Uterus (tissue), 4 donors: Measurements from ENCODE around the gene ELANE. TPM values are rescaled to one million over a fixed set of nuclear protein-coding genes. Genes with fewer than 3 reads are reported as not detected.

Experiments
- DNase-seq, 2 donors: peaks; one replicate each; pipeline ENCODE4 v3.0.0-alpha.2; 2019 to 2020
- H3K27ac ChIP-seq, 2 donors: fragments of 200-600 bp; sonication (generic); 1 replicate in 1 of 2; 2 replicates in 1 of 2; pipeline ENCODE4 v1.5.1; 2016 to 2018
- H3K27me3 ChIP-seq, 2 donors: fragments of 200-600 bp; sonication (generic); one replicate each; pipeline ENCODE4 v1.5.1; 2018 to 2019; ENCODE audit warnings: control low read depth in 1 of 2
- H3K36me3 ChIP-seq, 2 donors: fragments of 200-600 bp; sonication (generic); one replicate each; pipeline ENCODE4 v1.5.1; 2019; ENCODE audit warnings: control low read depth in 1 of 2
- H3K4me1 ChIP-seq, 2 donors: fragments of 200-600 bp; sonication (generic); one replicate each; pipeline ENCODE4 v1.5.1; 2018 to 2019; ENCODE audit warnings: control low read depth in 1 of 2
- H3K4me3 ChIP-seq, 2 donors: fragments of 200-600 bp; sonication (generic); 1 replicate in 1 of 2; 2 replicates in 1 of 2; pipeline ENCODE4 v1.5.1; 2018 to 2019; ENCODE audit warnings: mild to moderate bottlenecking in 1 of 2
- H3K9me3 ChIP-seq, 2 donors: fragments of 200-600 bp; sonication (generic); one replicate each; pipeline ENCODE4 v1.5.1; 2019; ENCODE audit warnings: control low read depth in 1 of 2
- CTCF ChIP-seq, 4 experiments: fragments of 200-600 bp in 2 of 4; fragments of 450-650 bp in 2 of 4; sonication (generic) in 2 of 4; IDR thresholded peaks; one replicate each; pipeline ENCODE4 v1.5.1; 2016 to 2019; ENCODE audit warnings: antibody characterized with exemption in 4 of 4, mild to moderate bottlenecking in 2 of 4, moderate library complexity in 1 of 4
- POLR2A ChIP-seq, 2 donors: fragments of 450-650 bp; IDR thresholded peaks; one replicate each; pipeline ENCODE4 v1.6.1; 2016; ENCODE audit warnings: antibody characterized with exemption in 2 of 2, mild to moderate bottlenecking in 1 of 2, moderate library complexity in 1 of 2
- intact Hi-C: fragments of 100-400 bp; cut with DNase I; formaldehyde crosslinking; loops from one replicate; pipeline ENCODE4 v1.15.1; 2023; ENCODE audit warnings: low total_unique reads
- total RNA-seq, 4 donors: library from RNA; depleted of rRNA in 3 of 4; stranded (reverse); fragments of >200 nt in 3 of 4; gene quantifications; one replicate each; pipeline versions ENCODE4 v1.1.0 to v1.2.4, GENCODE V29; 2014 to 2023
- donor health status: DM: yes; HTN: yes; CAD: no.

The ELANE gene
- total RNA-seq, 4 donors from 2014 or later: 3.4 TPM; not detected in 3

- peak; percentile 90 to 92 for DNase-seq
- H3K27ac ChIP-seq: peak within 1 kb of the TSS; percentile 90 to 93
- H3K4me1 ChIP-seq: no peaks in the 10 kb centered on the region
- no peaks in the 10 kb centered on the region for H3K9me3 ChIP-seq
- intact Hi-C loops: no loop called here
- TF ChIP-seq POLR2A (IDR thresholded peaks at IDR 0.05): peak; percentile 72 to 77
- no peak for TF ChIP-seq CTCF (IDR thresholded peaks at IDR 0.05)
- H3K36me3 ChIP-seq: no peaks in the 10 kb centered on the region
- peak within 1 kb of the TSS; percentile 70 to 89 for H3K4me3 ChIP-seq
- no peaks in the 10 kb centered on the region for H3K27me3 ChIP-seq
Measured at GRCh38 chr19:892894-893689, 41.0 kb downstream of the ELANE start, which contains the start of the genes MED16 and RNU6-9. TSS of gene MED16 (minus strand) at chr19:893187. CDS start at chr19:891131, 2,056 bp downstream. TSS of gene RNU6-9 (plus strand) at chr19:893484.

- Histone ChIP-seq H3K4me1 (no peaks in the 10 kb centered on the region), H3K27me3 (no peaks in the 10 kb centered on the region), H3K27ac (no peak overlapping the region), H3K36me3 (no peaks in the 10 kb centered on the region), H3K9me3 (no peaks in the 10 kb centered on the region), H3K4me3 (no peak overlapping the region)
- no peak for DNase-seq
- intact Hi-C loops: no loop called here
- TF ChIP-seq POLR2A (IDR thresholded peaks at IDR 0.05) (no peak), CTCF (IDR thresholded peaks at IDR 0.05) (no peak)
Measured at GRCh38 chr19:896434-896833, 44.3 kb downstream of the ELANE start.

GRCh38 chr19:896999-897398, 44.9 kb downstream of the ELANE start:
- Histone ChIP-seq H3K4me1 (no peaks in the 10 kb centered on the region), H3K27ac (no peak overlapping the region), H3K9me3 (no peaks in the 10 kb centered on the region), H3K27me3 (no peaks in the 10 kb centered on the region), H3K4me3 (no peak overlapping the region), H3K36me3 (no peaks in the 10 kb centered on the region)
- no peak for DNase-seq
- TF ChIP-seq POLR2A (IDR thresholded peaks at IDR 0.05) (no peak), CTCF (IDR thresholded peaks at IDR 0.05) (no peak)
- intact Hi-C loops: no loop called here

GRCh38 chr19:897442-898039, 45.4 kb downstream of the ELANE start:
- TF ChIP-seq POLR2A (IDR thresholded peaks at IDR 0.05) (no peak), CTCF (IDR thresholded peaks at IDR 0.05) (no peak)
- Histone ChIP-seq H3K4me1 (no peaks in the 10 kb centered on the region), H3K4me3 (no peak overlapping the region), H3K27me3 (no peaks in the 10 kb centered on the region), H3K27ac (no peak overlapping the region), H3K9me3 (no peaks in the 10 kb centered on the region), H3K36me3 (no peaks in the 10 kb centered on the region)
- intact Hi-C loops: no loop called here
- DNase-seq: no peak

GRCh38 chr19:898663-899062, 46.6 kb downstream of the ELANE start:
- intact Hi-C loops: no loop called here
- no peak overlapping the region for H3K4me3 ChIP-seq
- H3K27me3 ChIP-seq: no peaks in the 10 kb centered on the region

More at GRCh38 chr19:898663-899062, 46.6 kb downstream of the ELANE start:
- TF ChIP-seq POLR2A (IDR thresholded peaks at IDR 0.05) (no peak), CTCF (IDR thresholded peaks at IDR 0.05) (no peak)
- no peaks in the 10 kb centered on the region for H3K36me3 ChIP-seq
- H3K27ac ChIP-seq: no peak overlapping the region
- H3K9me3 ChIP-seq: no peaks in the 10 kb centered on the region
- no peak for DNase-seq
- no peaks in the 10 kb centered on the region for H3K4me1 ChIP-seq
